Panc1 (cell line): ENCODE results near the gene IFI6.

ENCODE experiments used
- POLR2AphosphoS5 ChIP-seq: IDR thresholded peaks from 2 replicates; pipeline ENCODE4 v1.6.1; 2012; ENCODE audit warnings: mild to moderate bottlenecking, low read depth, low read length, moderate library complexity
- TF ChIP-seq, protein P1 (sequence below): fragments of 450-650 bp; IDR thresholded peaks from 2 replicates; pipeline ENCODE4 v1.5.1; 2017; ENCODE audit warnings: mild to moderate bottlenecking

DNA sequence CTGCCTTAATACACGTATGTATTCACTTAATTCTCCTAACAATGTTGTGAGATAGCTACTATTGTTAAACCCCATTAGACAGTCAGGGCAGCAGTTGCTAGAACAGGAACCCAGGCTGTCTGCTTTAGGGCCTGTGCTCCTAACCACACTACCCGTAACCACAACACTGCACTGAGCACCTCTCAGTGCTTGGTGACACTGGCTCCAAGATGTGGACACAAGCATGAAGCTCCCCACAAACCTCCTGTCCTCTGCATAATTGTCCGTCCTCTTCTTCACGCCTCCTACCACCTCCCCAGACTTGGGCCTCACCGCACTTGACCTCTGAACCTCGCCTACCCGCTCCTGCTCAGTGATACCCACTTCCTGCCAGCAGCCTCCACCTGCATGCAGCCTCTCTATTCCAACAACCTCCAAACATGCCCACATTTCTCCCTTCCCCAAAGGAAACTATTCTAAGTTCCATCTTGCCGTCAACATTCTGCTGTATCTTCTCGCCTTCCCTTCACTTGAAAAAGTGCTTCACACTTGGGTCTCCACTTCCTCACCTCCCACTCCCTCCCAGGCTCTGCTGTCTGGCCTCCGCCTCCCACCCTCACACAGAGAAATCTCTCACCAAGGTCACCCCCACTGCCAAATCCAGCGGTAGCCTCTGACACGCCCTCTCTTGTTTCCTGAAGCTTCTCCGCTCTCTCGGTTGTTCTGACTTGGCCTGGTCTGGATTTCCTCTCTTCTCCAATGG lies 53.5 kb downstream of the IFI6 start:
- TF ChIP-seq, protein P1, sequence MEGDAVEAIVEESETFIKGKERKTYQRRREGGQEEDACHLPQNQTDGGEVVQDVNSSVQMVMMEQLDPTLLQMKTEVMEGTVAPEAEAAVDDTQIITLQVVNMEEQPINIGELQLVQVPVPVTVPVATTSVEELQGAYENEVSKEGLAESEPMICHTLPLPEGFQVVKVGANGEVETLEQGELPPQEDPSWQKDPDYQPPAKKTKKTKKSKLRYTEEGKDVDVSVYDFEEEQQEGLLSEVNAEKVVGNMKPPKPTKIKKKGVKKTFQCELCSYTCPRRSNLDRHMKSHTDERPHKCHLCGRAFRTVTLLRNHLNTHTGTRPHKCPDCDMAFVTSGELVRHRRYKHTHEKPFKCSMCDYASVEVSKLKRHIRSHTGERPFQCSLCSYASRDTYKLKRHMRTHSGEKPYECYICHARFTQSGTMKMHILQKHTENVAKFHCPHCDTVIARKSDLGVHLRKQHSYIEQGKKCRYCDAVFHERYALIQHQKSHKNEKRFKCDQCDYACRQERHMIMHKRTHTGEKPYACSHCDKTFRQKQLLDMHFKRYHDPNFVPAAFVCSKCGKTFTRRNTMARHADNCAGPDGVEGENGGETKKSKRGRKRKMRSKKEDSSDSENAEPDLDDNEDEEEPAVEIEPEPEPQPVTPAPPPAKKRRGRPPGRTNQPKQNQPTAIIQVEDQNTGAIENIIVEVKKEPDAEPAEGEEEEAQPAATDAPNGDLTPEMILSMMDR, result no peak
- TF ChIP-seq POLR2AphosphoS5, result no peak
